ENCODE measurements around the gene TOMM70.

TOMM70 gene

GRCh38 chr3:100316641-100317069 is 84.2 kb downstream of the TOMM70 start:
- no peak overlapping the region for H3K4me3 ChIP-seq (ENCODE audit: low read depth, low read length)
- no peak for DNase-seq (ENCODE audit: low read depth)
- TF ChIP-seq CTCF (IDR thresholded peaks at IDR 0.05; ENCODE audit: low read depth, low read length, missing control alignments): peak; percentile 56

Measured in GM12864 (cell line).